A549 (cell line): ENCODE results near the gene ENHO.

Experiments used
- POLR2A ChIP-seq: IDR thresholded peaks from 2 replicates; pipeline ENCODE4 v1.6.1; 2012; ENCODE audit warnings: mild to moderate bottlenecking, low read length
- POLR2AphosphoS2 ChIP-seq: conservative IDR thresholded peaks from 2 replicates; pipeline ENCODE4 v1.6.1; 2012; ENCODE audit warnings: low read length, improper control_type of control experiment, inconsistent platforms

DNA sequence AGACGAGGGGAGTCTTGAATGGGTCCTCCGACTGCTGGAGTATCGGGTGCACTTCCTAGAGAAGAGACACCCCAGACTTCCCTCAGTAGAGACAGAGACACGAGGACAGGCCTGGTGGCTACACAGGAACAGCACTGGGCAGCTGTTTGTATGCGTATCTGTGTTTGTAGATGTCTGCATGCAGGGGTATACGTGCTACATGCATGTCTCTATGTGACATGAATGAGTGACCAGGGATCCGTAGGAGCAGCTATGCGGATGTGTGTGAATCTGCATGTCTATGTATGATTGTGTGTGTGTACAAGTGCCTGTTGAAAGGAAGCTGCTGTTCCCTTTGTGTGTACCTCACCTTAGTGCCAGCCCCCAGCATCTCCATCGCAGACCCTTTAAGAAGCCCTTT, 35.6 kb upstream of the ENHO start:
- TF ChIP-seq POLR2A (no peak), POLR2AphosphoS2 (no peak)
